Testis (tissue), 3 donors: ENCODE measurements around the gene TMEM101. TPM values are rescaled to one million over a fixed set of nuclear protein-coding genes. Genes with fewer than 3 reads are reported as not detected.
A peak's percentile ranks its signal among the peaks of the same experiment; 100 is the strongest.

Source experiments
- DNase-seq: peaks from one replicate; pipeline ENCODE4 v3.0.0-alpha.2; 2019
- H3K27ac ChIP-seq, 2 donors: fragments of 200-600 bp; sonication (generic); one replicate each; pipeline ENCODE4 v1.5.1; 2019
- H3K27me3 ChIP-seq: fragments of 200-600 bp; sonication (generic); one replicate; pipeline ENCODE4 v1.5.1; 2019
- H3K36me3 ChIP-seq: fragments of 200-600 bp; sonication (generic); one replicate; pipeline ENCODE4 v1.5.1; 2017; ENCODE audit warnings: low read depth; ENCODE audit errors: missing control alignments
- H3K4me1 ChIP-seq: fragments of 200-600 bp; sonication (generic); one replicate; pipeline ENCODE4 v1.5.1; 2019
- H3K4me3 ChIP-seq, 2 donors: fragments of 200-600 bp; sonication (generic); one replicate each; pipeline ENCODE4 v1.5.1; 2017 to 2019
- H3K9me3 ChIP-seq: fragments of 200-600 bp; sonication (generic); one replicate; pipeline ENCODE4 v1.5.1; 2017
- POLR2A ChIP-seq: fragments of 450-650 bp; IDR thresholded peaks from one replicate; pipeline ENCODE4 v1.6.1; 2017; ENCODE audit warnings: antibody characterized with exemption, mild to moderate bottlenecking, moderate library complexity
- WGBS, 2 donors: methylation state at CpG; one replicate each; pipeline ENCODE4 v1.1.5; 2018; 5-methylcytosine and 5-hydroxymethylcytosine counted together
- intact Hi-C: fragments of 100-400 bp; cut with DNase I; formaldehyde crosslinking; loops from one replicate; pipeline ENCODE4 v1.15.1; 2023; ENCODE audit warnings: low total_unique reads
- polyA plus RNA-seq: library from polyadenylated mRNA; stranded (reverse); fragments of 350-450 nt; fragmentation: Illumina TruSeq; extraction: RNeasy Lipid Tissue Mini Kit (QIAGEN cat#74804); gene quantifications from one replicate; pipeline ENCODE4 v1.2.3, GENCODE V29; 2014; ENCODE audit warnings: low read depth, low replicate concordance; ENCODE audit not compliant: insufficient read depth
- total RNA-seq, 2 donors: library from RNA; depleted of rRNA; stranded (reverse); fragments of >200 nt; gene quantifications; one replicate each; pipeline ENCODE4 v1.2.3, GENCODE V29; 2016
- TF ChIP-seq, protein P1 (sequence below), 3 experiments: fragments of 450-650 bp in 2 of 3; fragments of 200-600 bp in 1 of 3; sonication (generic) in 1 of 3; IDR thresholded peaks; one replicate each; pipeline ENCODE4 v1.5.1; 2016 to 2019; ENCODE audit warnings: antibody characterized with exemption in 3 of 3, mild to moderate bottlenecking in 2 of 3, moderate library complexity in 1 of 3

The TMEM101 gene
- total and polyA plus RNA-seq, 3 donors from 2014 or later: 38.4 to 63.3 (median 51.1) TPM

DNA sequence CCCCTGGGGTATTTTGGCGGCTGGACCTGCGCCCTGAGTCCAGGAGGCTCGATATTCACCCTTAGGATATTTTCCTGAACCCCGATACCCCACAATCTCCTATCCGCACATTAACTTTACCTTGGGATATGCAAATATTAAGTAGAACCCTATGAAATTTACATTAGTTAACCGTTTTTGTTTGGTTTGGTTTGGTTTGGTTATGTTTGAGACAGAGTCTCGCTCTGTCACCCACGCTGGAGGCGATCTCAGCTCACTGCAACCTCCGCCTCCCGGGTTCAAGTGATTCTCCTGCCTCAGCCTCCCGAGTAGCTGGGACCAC is 19.7 kb downstream of the TMEM101 start:
- intact Hi-C loops: no loop called here
- 9 to 18% methylated on average over 12 of the region's 12 CpGs for WGBS, 2 donors
- Histone ChIP-seq H3K9me3 (no peaks in the 10 kb centered on the region), H3K36me3 (no peaks in the 10 kb centered on the region), H3K4me1 (peaks cover 11% of the 10 kb centered on the region), H3K27ac (no peak overlapping the region), H3K27me3 (no peaks in the 10 kb centered on the region), H3K4me3 (peak overlapping the region; percentile 36 to 57)
- DNase-seq: no peak
- TF ChIP-seq POLR2A: no peak
- TF ChIP-seq, protein P1, sequence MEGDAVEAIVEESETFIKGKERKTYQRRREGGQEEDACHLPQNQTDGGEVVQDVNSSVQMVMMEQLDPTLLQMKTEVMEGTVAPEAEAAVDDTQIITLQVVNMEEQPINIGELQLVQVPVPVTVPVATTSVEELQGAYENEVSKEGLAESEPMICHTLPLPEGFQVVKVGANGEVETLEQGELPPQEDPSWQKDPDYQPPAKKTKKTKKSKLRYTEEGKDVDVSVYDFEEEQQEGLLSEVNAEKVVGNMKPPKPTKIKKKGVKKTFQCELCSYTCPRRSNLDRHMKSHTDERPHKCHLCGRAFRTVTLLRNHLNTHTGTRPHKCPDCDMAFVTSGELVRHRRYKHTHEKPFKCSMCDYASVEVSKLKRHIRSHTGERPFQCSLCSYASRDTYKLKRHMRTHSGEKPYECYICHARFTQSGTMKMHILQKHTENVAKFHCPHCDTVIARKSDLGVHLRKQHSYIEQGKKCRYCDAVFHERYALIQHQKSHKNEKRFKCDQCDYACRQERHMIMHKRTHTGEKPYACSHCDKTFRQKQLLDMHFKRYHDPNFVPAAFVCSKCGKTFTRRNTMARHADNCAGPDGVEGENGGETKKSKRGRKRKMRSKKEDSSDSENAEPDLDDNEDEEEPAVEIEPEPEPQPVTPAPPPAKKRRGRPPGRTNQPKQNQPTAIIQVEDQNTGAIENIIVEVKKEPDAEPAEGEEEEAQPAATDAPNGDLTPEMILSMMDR (IDR thresholded peaks at IDR 0.05): no peak

GRCh38 chr17:43994272-43995149 is 20.3 kb downstream of the TMEM101 start:
- DNase-seq: peak; percentile 78
- Histone ChIP-seq H3K4me3 (peak overlapping the region; percentile 36 to 57), H3K36me3 (no peaks in the 10 kb centered on the region), H3K27me3 (no peaks in the 10 kb centered on the region), H3K27ac (peak overlapping the region in 1 of 2 donors; percentile 50), H3K9me3 (no peaks in the 10 kb centered on the region), H3K4me1 (peaks cover 11% of the 10 kb centered on the region)
- WGBS, 2 donors: 3 to 4% methylated on average over 41 to 52 of the region's 52 CpGs
- TF ChIP-seq, protein P1 (IDR thresholded peaks at IDR 0.05): peak; percentile 75 to 93 (median 84)
- no peak for TF ChIP-seq POLR2A
- intact Hi-C loops: no loop called here

GRCh38 chr17:43992641-43993040 is 22.1 kb downstream of the TMEM101 start:
- Histone ChIP-seq H3K4me1 (peaks cover 11% of the 10 kb centered on the region), H3K4me3 (no peak overlapping the region), H3K27ac (no peak overlapping the region), H3K27me3 (no peaks in the 10 kb centered on the region), H3K36me3 (no peaks in the 10 kb centered on the region), H3K9me3 (no peaks in the 10 kb centered on the region)
- no peak for DNase-seq
- intact Hi-C loops: no loop called here
- 94 to 96% methylated on average over 14 of the region's 14 CpGs for WGBS, 2 donors
- TF ChIP-seq, protein P1 (IDR thresholded peaks at IDR 0.05): no peak
- no peak for TF ChIP-seq POLR2A

DNA sequence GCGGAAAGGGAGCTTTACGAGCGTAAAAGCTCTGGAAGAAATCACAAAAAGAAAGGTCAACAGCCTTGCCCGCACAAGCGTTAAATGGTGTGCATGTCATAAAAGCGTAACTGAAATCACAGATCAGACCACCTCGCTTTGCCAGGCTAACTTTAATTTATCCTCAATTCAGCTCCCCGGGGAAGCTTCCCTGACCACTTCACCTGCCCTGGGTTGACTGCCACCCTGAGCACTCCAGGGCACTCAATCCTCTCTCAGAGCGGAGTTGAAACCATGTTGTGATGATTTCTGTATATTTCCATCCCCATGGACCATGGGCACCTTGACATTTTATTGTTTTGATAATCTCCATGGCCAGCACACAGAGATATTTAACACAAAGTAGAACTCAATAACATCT is 26.5 kb downstream of the TMEM101 start:
- no peaks in the 10 kb centered on the region for H3K36me3 ChIP-seq
- H3K27me3 ChIP-seq: no peaks in the 10 kb centered on the region
- TF ChIP-seq, protein P1 (IDR thresholded peaks at IDR 0.05): no peak
- no peak for TF ChIP-seq POLR2A
- WGBS, 2 donors: 80 to 92% methylated on average over 9 of the region's 9 CpGs
- H3K4me1 ChIP-seq: no peaks in the 10 kb centered on the region
- no peak for DNase-seq
- no peaks in the 10 kb centered on the region for H3K9me3 ChIP-seq
- H3K27ac ChIP-seq: no peak overlapping the region
- no peak overlapping the region for H3K4me3 ChIP-seq
- intact Hi-C loops: no loop called here
